Measurements from ENCODE around the gene BABAM2. TPM values are rescaled to one million over a fixed set of nuclear protein-coding genes. Genes with fewer than 3 reads are reported as not detected.
A peak's percentile ranks its signal among the peaks of the same experiment; 100 is the strongest.

The BABAM2 gene
- total and polyA plus RNA-seq, 3 experiments from 2014 or later: 59.4 to 66.7 (median 65.6) TPM

GRCh38 chr2:28185891-28186290, 295.4 kb downstream of the BABAM2 start:
- Mint-ChIP-seq H3K4me1 (no peaks in the 10 kb centered on the region), H3K27ac (no peak overlapping the region), H3K9me3 (no peaks in the 10 kb centered on the region), H3K4me3 (no peak overlapping the region), H3K27me3 (no peaks in the 10 kb centered on the region), H3K36me3 (peaks cover 0 to 4% (median 0%) of the 10 kb centered on the region in 3 donors)
- ChIA-PET CTCF (no interaction called here), POLR2A (no interaction called here)
- Histone ChIP-seq H3K27me3 (ENCODE audit: insufficient read depth, low read length, poor library complexity, severe bottlenecking) (no peaks in the 10 kb centered on the region), H3K27ac (ENCODE audit: low read depth, low read length) (no peak overlapping the region), H3K4me1 (ENCODE audit: insufficient read depth, low read length) (no peaks in the 10 kb centered on the region), H3K4me3 (ENCODE audit: low read length) (no peak overlapping the region), H3K36me3 (ENCODE audit: insufficient read depth, low read length) (no peaks in the 10 kb centered on the region), H3K9me3 (ENCODE audit: low read length) (no peaks in the 10 kb centered on the region)
- no peak for DNase-seq

GRCh38 chr2:28187186-28187585, 296.7 kb downstream of the BABAM2 start:
- POLR2A ChIA-PET: no interaction called here
- CTCF ChIA-PET: no interaction called here

GRCh38 chr2:28188436-28188835, 297.9 kb downstream of the BABAM2 start:
- H3K27me3 Mint-ChIP-seq: no peaks in the 10 kb centered on the region
- Histone ChIP-seq H3K27me3 (ENCODE audit: insufficient read depth, low read length, poor library complexity, severe bottlenecking) (no peaks in the 10 kb centered on the region), H3K4me3 (ENCODE audit: low read length) (no peak overlapping the region), H3K36me3 (ENCODE audit: insufficient read depth, low read length) (no peaks in the 10 kb centered on the region), H3K4me1 (ENCODE audit: insufficient read depth, low read length) (no peaks in the 10 kb centered on the region), H3K9me3 (ENCODE audit: low read length) (no peaks in the 10 kb centered on the region), H3K27ac (ENCODE audit: low read depth, low read length) (no peak overlapping the region)
- ChIA-PET POLR2A (no interaction called here), CTCF (no interaction called here)
- H3K36me3 Mint-ChIP-seq: peaks cover 0 to 4% (median 0%) of the 10 kb centered on the region in 3 donors
- DNase-seq: no peak
- no peak overlapping the region for H3K4me3 Mint-ChIP-seq
- H3K9me3 Mint-ChIP-seq: no peaks in the 10 kb centered on the region
- H3K4me1 Mint-ChIP-seq: no peaks in the 10 kb centered on the region
- H3K27ac Mint-ChIP-seq: no peak overlapping the region

More at GRCh38 chr2:28187186-28187585, 296.7 kb downstream of the BABAM2 start:
- no peaks in the 10 kb centered on the region for H3K27me3 ChIP-seq (ENCODE audit: insufficient read depth, low read length, poor library complexity, severe bottlenecking)
- H3K4me1 ChIP-seq (ENCODE audit: insufficient read depth, low read length): no peaks in the 10 kb centered on the region
- DNase-seq: no peak
- Mint-ChIP-seq H3K4me3 (no peak overlapping the region), H3K36me3 (peaks cover 0 to 4% (median 0%) of the 10 kb centered on the region in 3 donors), H3K4me1 (no peaks in the 10 kb centered on the region), H3K27ac (no peak overlapping the region), H3K27me3 (no peaks in the 10 kb centered on the region), H3K9me3 (no peaks in the 10 kb centered on the region)
- no peak overlapping the region for H3K4me3 ChIP-seq (ENCODE audit: low read length)
- H3K36me3 ChIP-seq (ENCODE audit: insufficient read depth, low read length): no peaks in the 10 kb centered on the region
- no peaks in the 10 kb centered on the region for H3K9me3 ChIP-seq (ENCODE audit: low read length)
- H3K27ac ChIP-seq (ENCODE audit: low read depth, low read length): no peak overlapping the region

- ChIA-PET CTCF (no interaction called here), POLR2A (no interaction called here)
- H3K36me3 Mint-ChIP-seq: peaks cover 0 to 11% (median 8%) of the 10 kb centered on the region in 3 donors
- H3K27me3 Mint-ChIP-seq: no peaks in the 10 kb centered on the region
- no peaks in the 10 kb centered on the region for H3K27me3 ChIP-seq (ENCODE audit: insufficient read depth, low read length, poor library complexity, severe bottlenecking)
- no peaks in the 10 kb centered on the region for H3K36me3 ChIP-seq (ENCODE audit: insufficient read depth, low read length)
- H3K9me3 Mint-ChIP-seq: peaks cover 0 to 2% (median 0%) of the 10 kb centered on the region in 5 donors
- H3K4me3 Mint-ChIP-seq: no peak overlapping the region
- peak overlapping the region in 3 of 8 donors; percentile 19 to 57 (median 20) for H3K27ac Mint-ChIP-seq
- H3K4me3 ChIP-seq (ENCODE audit: low read length): no peak overlapping the region
- no peak for DNase-seq
- no peaks in the 10 kb centered on the region for H3K9me3 ChIP-seq (ENCODE audit: low read length)
- H3K27ac ChIP-seq (ENCODE audit: low read depth, low read length): no peak overlapping the region
- H3K4me1 ChIP-seq (ENCODE audit: insufficient read depth, low read length): no peaks in the 10 kb centered on the region
- H3K4me1 Mint-ChIP-seq: peaks cover 0 to 1% (median 0%) of the 10 kb centered on the region in 3 donors
These were observed 303.3 kb downstream of the BABAM2 start for GRCh38 chr2:28193630-28194403.

GRCh38 chr2:28199995-28200679, 309.6 kb downstream of the BABAM2 start:
- Histone ChIP-seq H3K27me3 (ENCODE audit: insufficient read depth, low read length, poor library complexity, severe bottlenecking) (no peaks in the 10 kb centered on the region), H3K27ac (ENCODE audit: low read depth, low read length) (no peak overlapping the region), H3K4me1 (ENCODE audit: insufficient read depth, low read length) (no peaks in the 10 kb centered on the region), H3K9me3 (ENCODE audit: low read length) (no peaks in the 10 kb centered on the region), H3K4me3 (ENCODE audit: low read length) (no peak overlapping the region), H3K36me3 (ENCODE audit: insufficient read depth, low read length) (no peaks in the 10 kb centered on the region)
- no peak for DNase-seq
- H3K4me1 Mint-ChIP-seq: peaks cover 0 to 1% (median 0%) of the 10 kb centered on the region in 3 donors
- H3K36me3 Mint-ChIP-seq: peaks cover 5 to 21% (median 11%) of the 10 kb centered on the region in 3 donors
- peaks cover 0 to 2% of the 10 kb centered on the region in 2 donors for H3K27me3 Mint-ChIP-seq
- H3K27ac Mint-ChIP-seq: no peak overlapping the region
- no peak overlapping the region for H3K4me3 Mint-ChIP-seq
- POLR2A ChIA-PET: no interaction called here
- H3K9me3 Mint-ChIP-seq: no peaks in the 10 kb centered on the region
- CTCF ChIA-PET: no interaction called here

- ChIA-PET POLR2A (no interaction called here), CTCF (no interaction called here)
- H3K4me3 ChIP-seq (ENCODE audit: low read length): no peak overlapping the region
- no peak for DNase-seq
- H3K4me3 Mint-ChIP-seq: no peak overlapping the region
- H3K4me1 ChIP-seq (ENCODE audit: insufficient read depth, low read length): no peaks in the 10 kb centered on the region
- H3K27me3 Mint-ChIP-seq: peaks cover 0 to 2% of the 10 kb centered on the region in 2 donors
- H3K4me1 Mint-ChIP-seq: peaks cover 0 to 1% (median 0%) of the 10 kb centered on the region in 3 donors
- H3K27me3 ChIP-seq (ENCODE audit: insufficient read depth, low read length, poor library complexity, severe bottlenecking): no peaks in the 10 kb centered on the region
- no peak overlapping the region for H3K27ac Mint-ChIP-seq
- H3K27ac ChIP-seq (ENCODE audit: low read depth, low read length): no peak overlapping the region
- no peaks in the 10 kb centered on the region for H3K9me3 Mint-ChIP-seq
- H3K9me3 ChIP-seq (ENCODE audit: low read length): no peaks in the 10 kb centered on the region
- no peaks in the 10 kb centered on the region for H3K36me3 ChIP-seq (ENCODE audit: insufficient read depth, low read length)
- H3K36me3 Mint-ChIP-seq: peaks cover 5 to 13% (median 12%) of the 10 kb centered on the region in 3 donors
These were observed 311.2 kb downstream of the BABAM2 start for GRCh38 chr2:28201671-28202180.

- ChIA-PET CTCF (no interaction called here), POLR2A (no interaction called here)
- peaks cover 0 to 2% of the 10 kb centered on the region in 2 donors for H3K27me3 Mint-ChIP-seq
These were observed 312.2 kb downstream of the BABAM2 start for GRCh38 chr2:28202719-28203118.

GRCh38 chr2:28206762-28207161, 316.2 kb downstream of the BABAM2 start:
- Histone ChIP-seq H3K4me1 (ENCODE audit: insufficient read depth, low read length) (no peaks in the 10 kb centered on the region), H3K36me3 (ENCODE audit: insufficient read depth, low read length) (no peaks in the 10 kb centered on the region), H3K4me3 (ENCODE audit: low read length) (no peak overlapping the region), H3K27ac (ENCODE audit: low read depth, low read length) (no peak overlapping the region), H3K27me3 (ENCODE audit: insufficient read depth, low read length, poor library complexity, severe bottlenecking) (no peaks in the 10 kb centered on the region), H3K9me3 (ENCODE audit: low read length) (no peaks in the 10 kb centered on the region)
- H3K27ac Mint-ChIP-seq: no peak overlapping the region
- no peaks in the 10 kb centered on the region for H3K4me1 Mint-ChIP-seq
- peaks cover 0 to under 1% of the 10 kb centered on the region in 2 donors for H3K27me3 Mint-ChIP-seq
- CTCF ChIA-PET: no interaction called here
- no peaks in the 10 kb centered on the region for H3K9me3 Mint-ChIP-seq
- peaks cover 0 to 8% (median 2%) of the 10 kb centered on the region in 3 donors for H3K36me3 Mint-ChIP-seq
- no peak for DNase-seq
- H3K4me3 Mint-ChIP-seq: no peak overlapping the region
- POLR2A ChIA-PET: no interaction called here

More at GRCh38 chr2:28202719-28203118, 312.2 kb downstream of the BABAM2 start:
- H3K27ac Mint-ChIP-seq: no peak overlapping the region
- no peaks in the 10 kb centered on the region for H3K9me3 Mint-ChIP-seq
- H3K27ac ChIP-seq (ENCODE audit: low read depth, low read length): no peak overlapping the region
- H3K36me3 ChIP-seq (ENCODE audit: insufficient read depth, low read length): no peaks in the 10 kb centered on the region
- peaks cover 5 to 10% (median 8%) of the 10 kb centered on the region in 3 donors for H3K36me3 Mint-ChIP-seq
- no peaks in the 10 kb centered on the region for H3K27me3 ChIP-seq (ENCODE audit: insufficient read depth, low read length, poor library complexity, severe bottlenecking)
- no peak overlapping the region for H3K4me3 ChIP-seq (ENCODE audit: low read length)
- DNase-seq: no peak
- H3K4me3 Mint-ChIP-seq: no peak overlapping the region
- H3K4me1 Mint-ChIP-seq: no peaks in the 10 kb centered on the region
- H3K9me3 ChIP-seq (ENCODE audit: low read length): no peaks in the 10 kb centered on the region
- H3K4me1 ChIP-seq (ENCODE audit: insufficient read depth, low read length): no peaks in the 10 kb centered on the region

Data from CD8-positive, alpha-beta memory T cell (primary cell).